Dendritic cell treated with granulocyte-macrophage colony-stimulating factor and Interleukin-4, amounts not matched to agents 40 ng/mL and 50 ng/mL, for 4 days (primary cell): ENCODE data around the gene ZNF763.
"Not testable (repeated sequence)": the region's sequence is repeated elsewhere in the genome, so short reads cannot be mapped to it uniquely, and the experiment has no call there.

Experiments used
- H3K27ac Mint-ChIP-seq: one replicate; pipeline ENCODE4 v1.8.0; 2022; ENCODE audit warnings: mild to moderate bottlenecking, mixed read lengths
- H3K27me3 Mint-ChIP-seq: one replicate; pipeline ENCODE4 v1.8.0; 2022; ENCODE audit warnings: mild to moderate bottlenecking, mixed read lengths
- H3K36me3 Mint-ChIP-seq: one replicate; pipeline ENCODE4 v1.8.0; 2022; ENCODE audit warnings: low read depth, mixed read lengths
- H3K4me1 Mint-ChIP-seq: one replicate; pipeline ENCODE4 v1.8.0; 2022; ENCODE audit warnings: low read depth, mixed read lengths
- H3K4me3 Mint-ChIP-seq: one replicate; pipeline ENCODE4 v1.8.0; 2022; ENCODE audit warnings: mild to moderate bottlenecking, moderate library complexity, mixed read lengths
- H3K9me3 Mint-ChIP-seq: one replicate; pipeline ENCODE4 v1.8.0; 2022; ENCODE audit warnings: mixed read lengths
- intact Hi-C: fragments of 100-400 bp; cut with micrococcal nuclease; formaldehyde crosslinking; loops from one replicate; pipeline ENCODE4 v1.15.0; 2022

The ZNF763 gene

DNA sequence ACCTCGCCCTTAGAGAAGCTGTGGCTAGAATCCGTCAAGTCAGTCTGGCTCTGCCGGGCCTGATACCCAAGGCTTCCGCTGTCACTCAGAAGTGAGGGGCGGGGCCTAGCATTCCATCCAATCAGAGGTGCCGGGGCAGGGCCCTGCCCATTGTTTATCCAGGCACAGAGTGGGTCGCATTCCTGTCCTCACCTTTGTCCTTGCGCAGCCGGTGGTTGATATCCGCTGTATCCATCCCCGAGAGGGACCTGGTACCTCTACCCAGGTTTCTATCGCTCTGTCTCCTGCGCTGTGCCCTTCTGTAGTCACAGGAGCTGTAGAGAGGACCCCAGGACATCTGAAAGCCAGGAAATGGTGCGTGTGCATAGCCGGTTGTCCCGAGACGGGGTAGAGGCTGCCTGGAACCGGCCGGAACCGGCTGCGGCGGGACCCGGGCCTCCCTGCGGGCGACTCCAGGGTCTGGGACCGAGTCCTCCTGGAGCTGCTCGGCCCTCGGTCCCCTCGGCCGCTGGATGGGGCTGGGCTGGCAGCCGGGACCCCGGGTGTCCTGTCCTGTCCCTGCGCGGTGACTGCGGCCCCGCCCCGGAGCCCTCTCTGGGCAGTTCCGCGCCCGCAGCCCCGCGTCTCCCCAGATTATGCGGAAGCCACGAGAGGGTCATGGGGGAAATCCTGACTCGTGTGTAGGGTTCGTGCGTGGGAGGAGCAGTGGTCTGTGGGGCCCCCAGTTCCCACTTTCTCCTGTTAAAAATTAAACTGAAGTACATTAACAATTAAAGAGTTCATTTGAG is at the start of gene ZNF763:
ZNF763 (plus strand) TSS at position 183 of the 788 bp plus-strand sequence; CDS start at position 352, 169 bp downstream.
- Mint-ChIP-seq H3K36me3 (peaks cover 32% of the 10 kb centered on the region), H3K9me3 (no peaks in the 10 kb centered on the region), H3K27ac (peak within 1 kb of the TSS; percentile 92), H3K27me3 (no peaks in the 10 kb centered on the region), H3K4me1 (peaks cover 42% of the 10 kb centered on the region), H3K4me3 (peak within 1 kb of the TSS; percentile 93)
- intact Hi-C loops: loop anchor here (1.0 to 5.0 kb wide), 4 partner anchors 22 to 176 kb away; no protein-coding TSS in a partner anchor

DNA sequence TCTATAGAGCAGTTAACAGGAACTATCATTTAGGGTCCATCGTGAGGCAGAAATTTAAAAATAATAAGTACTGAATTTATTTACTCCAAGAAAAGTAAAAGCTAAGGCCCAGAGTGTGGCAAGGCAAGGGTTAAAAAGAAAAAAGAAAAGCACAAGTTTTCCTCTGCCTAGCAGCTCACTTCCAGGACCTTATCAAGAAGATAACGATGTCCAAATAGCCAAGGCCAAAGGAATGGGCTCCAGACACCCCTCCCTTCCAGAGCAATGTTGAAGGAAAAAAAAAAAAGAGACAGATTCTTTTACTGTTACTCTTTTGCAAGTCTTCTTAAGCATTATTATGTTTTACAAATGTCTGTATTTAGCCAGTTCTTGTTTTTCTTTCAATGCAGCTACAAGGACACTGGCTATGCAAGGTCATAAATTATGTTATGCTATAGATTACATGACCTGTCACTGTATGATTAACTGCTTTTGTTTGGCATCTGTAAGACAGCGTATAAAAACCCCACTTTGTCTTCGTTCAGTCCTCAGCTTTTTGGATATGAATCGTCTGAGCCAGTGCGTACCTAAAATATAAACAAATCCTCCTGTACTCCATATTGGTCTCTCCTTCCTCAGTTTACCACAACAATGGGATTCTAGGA is 42.9 kb upstream of the ZNF763 start:
- Mint-ChIP-seq H3K9me3 (no peaks in the 10 kb centered on the region), H3K4me3 (no peak overlapping the region), H3K27ac (no peak overlapping the region), H3K27me3 (peaks cover 5% of the 10 kb centered on the region), H3K36me3 (peaks cover 20% of the 10 kb centered on the region), H3K4me1 (peaks cover 33% of the 10 kb centered on the region)
- intact Hi-C loops: loop anchor here (5.0 kb wide), 2 partner anchors 40 to 130 kb away; partner anchors contain the start of gene ZNF878

DNA sequence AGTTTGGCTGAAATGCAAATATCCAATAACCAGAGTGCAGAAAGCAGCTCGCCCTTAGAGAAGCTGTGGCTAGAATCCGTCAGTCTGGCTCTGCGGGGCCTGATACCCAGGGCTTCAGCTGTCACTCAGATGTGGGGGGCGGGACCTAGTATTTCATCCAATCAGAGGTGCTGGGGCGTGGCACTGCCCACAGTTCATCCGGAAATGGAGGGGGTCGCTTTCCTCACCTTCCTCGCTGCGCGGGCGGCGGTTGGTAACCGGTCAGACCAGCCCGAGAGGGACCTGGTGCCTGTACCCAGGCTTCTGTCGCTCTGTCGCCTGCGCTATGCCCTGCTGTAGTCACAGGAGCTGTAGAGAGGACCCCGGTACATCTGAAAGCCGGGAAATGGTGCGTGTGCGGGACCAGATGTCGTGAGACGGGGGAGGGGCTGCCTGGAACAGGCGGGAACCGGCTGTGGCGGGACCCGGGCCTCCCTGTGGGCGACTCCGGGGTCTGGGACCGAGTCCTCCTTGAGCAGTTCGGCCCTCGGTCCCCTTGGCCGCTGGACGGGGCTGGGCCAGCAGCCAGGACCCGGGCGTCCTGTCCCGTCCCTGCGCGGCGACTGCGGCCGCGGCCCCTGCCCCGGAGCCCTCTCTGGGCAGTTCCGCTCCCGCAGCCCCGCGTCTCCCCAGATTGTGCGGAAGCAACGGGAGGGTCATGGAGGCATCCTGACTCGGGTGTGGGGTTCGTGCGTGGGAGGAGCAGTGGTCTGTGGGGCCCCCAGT is 39.8 kb upstream of the ZNF763 start, which contains the start of gene ZNF700:
ZNF700 (plus strand) TSS at position 222 of the 765 bp plus-strand sequence; CDS start at position 326, 104 bp downstream.
- peaks cover 40% of the 10 kb centered on the region for H3K4me1 Mint-ChIP-seq
- peaks cover 5% of the 10 kb centered on the region for H3K27me3 Mint-ChIP-seq
- intact Hi-C loops: loop anchor here (1.0 to 5.0 kb wide), 5 partner anchors 40 to 167 kb away; partner anchors contain the start of genes ZNF763 and ZNF878
- peaks cover 44% of the 10 kb centered on the region for H3K36me3 Mint-ChIP-seq
- peak within 1 kb of the TSS; percentile 84 for H3K4me3 Mint-ChIP-seq
- no peaks in the 10 kb centered on the region for H3K9me3 Mint-ChIP-seq
- peak within 1 kb of the TSS; percentile 98 for H3K27ac Mint-ChIP-seq

DNA sequence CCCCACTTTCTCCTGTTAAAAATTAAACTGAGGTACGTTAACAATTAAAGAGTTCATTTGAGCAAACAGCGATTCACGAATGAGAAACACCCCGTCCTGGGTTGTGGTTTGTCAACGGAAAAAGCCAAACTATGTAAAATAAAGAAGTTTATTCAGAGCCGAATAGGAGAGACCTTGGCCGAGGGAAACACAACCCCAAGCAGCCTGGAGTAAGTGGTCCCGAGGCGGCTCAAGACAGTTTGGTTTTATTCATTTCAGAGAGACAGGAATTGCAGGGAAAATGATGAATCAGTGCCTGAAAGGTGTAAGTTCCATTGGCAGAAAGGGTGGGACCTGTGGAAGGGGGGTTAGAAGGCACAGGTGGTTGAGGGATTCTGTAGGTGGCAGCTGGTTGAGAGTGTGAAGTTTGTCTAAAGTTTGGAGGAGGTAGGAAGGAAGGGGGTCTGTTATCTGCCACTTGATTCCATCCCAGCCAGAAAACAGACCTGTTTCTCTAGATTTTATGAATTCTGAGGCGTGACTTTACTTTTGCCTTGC is 39.1 kb upstream of the ZNF763 start:
- Mint-ChIP-seq H3K27ac (peak overlapping the region; percentile 98), H3K4me1 (peaks cover 47% of the 10 kb centered on the region), H3K4me3 (peak overlapping the region; percentile 84), H3K36me3 (peaks cover 48% of the 10 kb centered on the region)
- H3K9me3 Mint-ChIP-seq, intact Hi-C loops, H3K27me3 Mint-ChIP-seq: not testable (repeated sequence)

DNA sequence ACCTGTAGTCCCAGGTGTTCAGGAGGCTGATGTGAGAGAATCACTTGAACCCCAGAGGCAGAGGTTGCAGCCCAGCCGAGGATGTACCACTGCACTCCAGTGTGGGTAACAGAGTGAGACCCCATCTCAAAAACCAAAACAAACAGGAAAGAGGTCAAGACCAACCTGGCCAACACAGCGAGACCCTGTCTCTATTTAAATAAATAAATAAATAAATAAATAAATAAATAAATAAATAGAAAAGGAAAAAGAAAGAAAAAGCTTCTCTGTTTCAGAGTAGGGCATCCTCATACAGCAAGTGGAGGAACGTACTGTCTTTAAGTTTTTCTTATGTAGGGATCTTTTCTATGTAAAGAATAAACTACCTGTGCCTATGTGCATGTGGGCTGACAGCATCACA is 37.6 kb upstream of the ZNF763 start:
- peak overlapping the region; percentile 84 for H3K4me3 Mint-ChIP-seq
- H3K9me3 Mint-ChIP-seq: no peaks in the 10 kb centered on the region
- H3K27me3 Mint-ChIP-seq: peaks cover 5% of the 10 kb centered on the region
- peaks cover 57% of the 10 kb centered on the region for H3K36me3 Mint-ChIP-seq
- peaks cover 55% of the 10 kb centered on the region for H3K4me1 Mint-ChIP-seq
- intact Hi-C loops: no loop called here
- no peak overlapping the region for H3K27ac Mint-ChIP-seq

DNA sequence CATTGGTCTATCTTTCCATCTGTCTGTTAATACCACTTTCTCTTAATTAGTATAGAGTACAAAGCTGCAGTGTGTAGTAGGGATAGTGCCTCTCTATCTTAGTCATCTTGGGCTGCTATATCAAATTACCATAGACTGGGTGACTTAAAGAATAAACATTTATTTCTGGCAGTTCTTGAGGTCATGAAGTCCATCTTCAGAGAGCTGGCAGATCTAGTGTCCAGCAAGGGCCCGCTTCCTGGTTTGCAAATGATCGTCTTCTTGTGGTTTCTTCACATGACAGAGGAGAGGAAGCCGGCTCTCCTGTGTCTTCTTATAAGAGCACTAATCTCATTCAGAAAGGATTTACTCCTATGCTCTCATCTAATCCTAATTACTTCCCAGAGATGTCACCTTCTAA is 33.8 kb upstream of the ZNF763 start:
- Mint-ChIP-seq H3K36me3 (peaks cover 80% of the 10 kb centered on the region), H3K9me3 (peaks cover 17% of the 10 kb centered on the region), H3K27me3 (no peaks in the 10 kb centered on the region), H3K27ac (peak overlapping the region; percentile 37), H3K4me1 (peaks cover 32% of the 10 kb centered on the region), H3K4me3 (no peak overlapping the region)
- intact Hi-C loops: no loop called here

DNA sequence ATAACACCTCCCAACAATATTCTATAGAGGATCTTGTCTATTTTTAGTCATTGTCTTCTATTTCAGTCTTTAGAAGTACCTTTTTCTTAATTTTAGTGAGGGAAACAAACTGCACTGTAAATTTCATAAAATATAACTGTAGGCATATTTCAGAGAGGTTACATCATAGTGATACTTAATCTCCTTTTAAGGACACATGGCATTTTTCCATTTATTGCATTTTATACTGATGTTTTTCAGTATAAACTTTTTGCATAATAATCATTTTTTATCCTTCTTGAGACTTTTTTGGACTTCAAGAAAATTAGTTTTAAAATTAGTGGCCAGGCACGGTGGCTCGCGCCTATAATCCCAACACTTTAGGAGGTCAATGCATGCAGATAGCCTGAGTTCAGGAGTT is 33.3 kb upstream of the ZNF763 start:
- Mint-ChIP-seq H3K36me3 (peaks cover 83% of the 10 kb centered on the region), H3K9me3 (peaks cover 21% of the 10 kb centered on the region), H3K4me1 (peaks cover 27% of the 10 kb centered on the region), H3K27ac (peak overlapping the region; percentile 37), H3K4me3 (no peak overlapping the region), H3K27me3 (no peaks in the 10 kb centered on the region)
- intact Hi-C loops: no loop called here

DNA sequence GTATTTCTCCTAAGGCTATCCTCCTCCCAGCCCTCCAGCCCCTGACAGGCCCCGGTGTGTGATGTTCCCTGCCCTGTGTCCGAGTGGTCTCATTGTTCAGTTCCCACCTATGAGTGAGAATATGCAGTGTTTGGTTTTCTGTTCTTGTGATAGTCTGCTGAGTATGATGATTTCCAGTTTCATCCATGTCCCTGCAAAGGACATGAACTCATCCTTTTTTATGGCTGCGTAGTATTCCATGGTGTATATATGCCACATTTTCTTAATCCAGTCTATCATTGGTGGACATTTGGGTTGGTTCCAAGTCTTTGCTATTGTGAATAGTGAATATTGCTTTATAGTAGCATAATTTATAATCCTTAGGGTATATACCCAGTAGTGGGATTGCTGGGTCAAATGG is 29.0 kb upstream of the ZNF763 start:
- H3K36me3 Mint-ChIP-seq: peaks cover 88% of the 10 kb centered on the region
- H3K4me1 Mint-ChIP-seq, H3K4me3 Mint-ChIP-seq, H3K27ac Mint-ChIP-seq, H3K27me3 Mint-ChIP-seq, intact Hi-C loops: not testable (repeated sequence)
- peaks cover 61% of the 10 kb centered on the region for H3K9me3 Mint-ChIP-seq

DNA sequence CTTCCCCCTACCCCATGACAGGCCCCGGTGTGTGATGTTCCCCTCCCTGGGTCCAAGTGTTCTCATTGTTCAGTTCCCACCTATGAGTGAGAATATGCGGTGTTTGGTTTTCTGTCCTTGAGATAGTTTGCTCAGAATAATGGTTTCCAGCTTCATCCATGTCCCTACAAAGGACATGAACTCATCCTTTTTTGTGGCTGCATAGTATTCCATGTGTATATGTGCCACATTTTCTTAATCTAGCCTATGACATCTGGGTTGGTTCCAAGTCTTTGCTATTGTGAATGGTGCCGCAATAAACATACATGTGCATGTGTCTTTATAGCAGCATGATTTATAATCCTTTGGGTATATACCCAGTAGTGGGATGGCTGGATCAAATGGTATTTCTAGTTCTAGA is 26.5 kb upstream of the ZNF763 start:
- H3K27ac Mint-ChIP-seq, H3K4me1 Mint-ChIP-seq, H3K4me3 Mint-ChIP-seq, H3K27me3 Mint-ChIP-seq, intact Hi-C loops: not testable (repeated sequence)
- Mint-ChIP-seq H3K36me3 (peaks cover 95% of the 10 kb centered on the region), H3K9me3 (peaks cover 86% of the 10 kb centered on the region)

DNA sequence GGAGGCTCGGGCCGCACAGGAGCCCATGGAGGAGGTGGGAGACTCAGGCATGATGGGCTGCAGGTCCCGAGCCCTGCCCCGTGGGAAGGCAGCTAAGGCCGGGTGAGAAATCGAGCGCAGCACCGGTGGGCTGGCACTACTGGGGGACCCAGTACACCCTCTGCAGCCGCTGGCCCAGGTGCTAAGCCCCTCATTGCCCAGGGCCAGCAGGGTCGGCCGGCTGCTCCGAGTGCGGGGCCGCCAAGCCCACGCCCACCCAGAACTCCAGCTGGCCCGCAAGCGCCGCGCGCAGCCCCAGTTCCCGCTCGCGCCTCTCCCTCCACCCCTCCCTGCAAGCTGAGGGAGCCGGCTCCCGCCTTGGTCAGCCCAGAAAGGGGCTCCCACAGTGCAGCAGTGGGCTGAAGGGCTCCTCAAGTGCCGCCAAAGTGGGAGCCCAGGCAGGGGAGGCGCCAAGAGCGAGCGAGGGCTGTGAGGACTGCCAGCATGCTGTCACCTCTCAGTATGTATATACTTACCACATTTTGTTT is 23.4 kb upstream of the ZNF763 start:
- H3K4me3 Mint-ChIP-seq, H3K27me3 Mint-ChIP-seq, H3K27ac Mint-ChIP-seq, intact Hi-C loops, H3K4me1 Mint-ChIP-seq: not testable (repeated sequence)
- H3K9me3 Mint-ChIP-seq: peaks cover 96% of the 10 kb centered on the region
- peaks cover 96% of the 10 kb centered on the region for H3K36me3 Mint-ChIP-seq

DNA sequence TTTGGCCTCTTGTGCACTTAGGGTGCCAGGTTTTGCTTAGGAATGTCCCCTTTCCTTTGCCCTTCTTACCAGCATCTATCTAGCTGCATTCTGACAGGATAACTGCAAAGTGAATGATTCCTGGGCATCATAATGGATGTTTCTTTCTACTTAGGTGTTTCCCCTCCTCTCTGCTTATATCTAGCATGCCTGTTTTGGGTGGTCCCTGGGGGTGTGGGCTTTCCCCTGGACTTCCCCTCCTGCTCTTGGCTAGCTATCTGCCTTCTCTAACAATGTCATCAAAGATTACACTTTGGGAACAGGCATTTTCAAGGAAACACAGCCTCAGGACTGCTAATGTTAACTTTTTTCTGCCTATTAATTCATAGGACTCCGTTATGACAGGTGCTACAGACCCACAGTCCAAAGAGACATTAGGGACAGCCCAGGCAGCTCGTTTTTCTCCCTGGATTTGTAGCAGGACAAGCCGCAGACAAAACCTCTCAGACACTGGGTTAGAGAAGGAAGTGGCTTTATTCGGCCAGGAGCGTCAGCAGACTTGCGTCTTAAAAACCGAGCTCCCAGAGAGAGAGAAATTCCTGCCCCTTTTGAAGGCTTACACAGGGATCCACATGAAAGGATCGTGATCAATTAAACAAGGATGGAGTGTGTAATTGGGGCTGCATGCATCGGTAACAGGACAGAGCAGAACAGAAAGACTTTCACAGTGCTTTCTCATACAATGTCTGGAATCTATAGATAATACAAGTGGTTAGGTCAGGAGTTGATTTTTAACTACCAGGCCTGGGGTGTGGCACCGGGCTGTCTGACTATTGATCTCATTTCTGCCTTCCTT is 22.6 kb upstream of the ZNF763 start:
- Mint-ChIP-seq H3K9me3 (peaks cover 96% of the 10 kb centered on the region), H3K36me3 (peaks cover 96% of the 10 kb centered on the region), H3K4me1 (no peaks in the 10 kb centered on the region), H3K27me3 (no peaks in the 10 kb centered on the region), H3K4me3 (no peak overlapping the region), H3K27ac (no peak overlapping the region)
- intact Hi-C loops: no loop called here

DNA sequence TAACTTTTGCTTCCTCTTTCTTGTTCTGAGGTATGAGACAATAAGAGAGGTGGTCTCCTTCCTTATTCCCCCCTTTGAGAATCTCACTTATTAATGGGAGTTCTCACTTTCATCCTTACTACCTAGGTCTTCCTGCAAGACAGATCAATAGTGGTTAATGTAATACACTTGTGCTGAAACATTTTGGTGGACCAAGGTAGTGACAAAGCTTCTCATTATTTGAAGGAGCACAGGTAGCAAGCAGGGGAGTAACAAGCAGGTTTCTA is 22.1 kb upstream of the ZNF763 start:
- Mint-ChIP-seq H3K27ac (no peak overlapping the region), H3K36me3 (peaks cover 96% of the 10 kb centered on the region), H3K27me3 (no peaks in the 10 kb centered on the region), H3K4me3 (no peak overlapping the region), H3K4me1 (no peaks in the 10 kb centered on the region), H3K9me3 (peaks cover 96% of the 10 kb centered on the region)
- intact Hi-C loops: no loop called here

DNA sequence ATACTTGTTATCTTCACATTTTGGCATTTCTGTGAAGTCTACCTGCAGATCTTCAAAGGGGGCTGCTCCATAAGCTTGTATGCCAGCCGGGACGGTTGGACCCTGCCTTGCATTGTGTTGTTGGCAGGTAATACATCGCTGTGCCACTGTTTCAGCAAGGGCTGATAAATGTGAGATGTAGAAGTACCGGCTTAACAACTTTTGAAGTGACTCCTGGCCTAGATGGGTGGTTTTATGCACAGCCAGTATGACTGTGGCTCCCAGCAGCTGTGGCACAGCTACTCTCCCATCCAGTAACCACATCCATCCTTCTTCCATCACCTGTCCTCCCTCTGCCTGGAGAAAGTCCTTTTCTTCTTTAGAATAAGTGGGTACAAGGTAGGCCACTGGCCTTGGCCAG is 20.2 kb upstream of the ZNF763 start:
- Mint-ChIP-seq H3K4me3 (no peak overlapping the region), H3K9me3 (peaks cover 100% of the 10 kb centered on the region), H3K4me1 (no peaks in the 10 kb centered on the region), H3K36me3 (peaks cover 100% of the 10 kb centered on the region), H3K27ac (no peak overlapping the region), H3K27me3 (no peaks in the 10 kb centered on the region)
- intact Hi-C loops: no loop called here
